Measurements from ENCODE around the gene MSL1. TPM values are rescaled to one million over a fixed set of nuclear protein-coding genes. Genes with fewer than 3 reads are reported as not detected.

MSL1 gene
- total and polyA plus RNA-seq, 2 of the 4 experiments (the other 2 are of a cell fraction): 28.3 to 48.4 TPM

GRCh38 chr17:40150276-40150675 lies 28.5 kb downstream of the MSL1 start:
- H3K4me2 ChIP-seq (ENCODE audit: low read depth, low read length): no peak overlapping the region
- no peak overlapping the region for H2BK5ac ChIP-seq (ENCODE audit: low read depth, low read length, poor library complexity, severe bottlenecking)
- H3K4me3 ChIP-seq (ENCODE audit: insufficient read depth, low read depth, low read length): no peak overlapping the region
- no peak overlapping the region for H2BK120ac ChIP-seq (ENCODE audit: low read depth, low read length)
- H3K9me3 ChIP-seq (ENCODE audit: control insufficient read depth, insufficient read depth, low read length): no peaks in the 10 kb centered on the region
- ChIA-PET CTCF (interaction anchor here (0.9 kb wide), 1 partner anchor 10 kb away, joined by 3 read pairs; the partner anchor contains the start of gene CASC3), POLR2A (ENCODE audit: unreplicated experiment) (no interaction called here)
- no peak overlapping the region for H2AK5ac ChIP-seq (ENCODE audit: low read depth, low read length)
- H3K79me1 ChIP-seq (ENCODE audit: low read depth in 1 of 2, low read length in 2 of 2): peaks cover 32 to 62% of the 10 kb centered on the region in 2 experiments
- H3K36me3 ChIP-seq (ENCODE audit: control insufficient read depth, insufficient read depth, low read length): peaks cover 45% of the 10 kb centered on the region
- no peak overlapping the region for H3K18ac ChIP-seq (ENCODE audit: low read depth, low read length)
- no peak for TF ChIP-seq USF2 (IDR thresholded peaks at IDR 0.05; ENCODE audit: low read depth, low read length)
- no peak for TF ChIP-seq RAD21 (IDR thresholded peaks at IDR 0.05; ENCODE audit: low read length)
- no peak for TF ChIP-seq CEBPB (IDR thresholded peaks at IDR 0.05; ENCODE audit: low read depth, low read length)
- no peak for TF ChIP-seq ELK1 (IDR thresholded peaks at IDR 0.05; ENCODE audit: borderline replicate concordance, low read depth, low read length)
- no peak for TF ChIP-seq SMC3 (IDR thresholded peaks at IDR 0.05; ENCODE audit: low read depth, low read length)
- no peak for TF ChIP-seq FOS (IDR thresholded peaks at IDR 0.05; ENCODE audit: low read depth, low read length)
- TF ChIP-seq RCOR1 (IDR thresholded peaks at IDR 0.05; ENCODE audit: insufficient replicate concordance, low read length): no peak
- no peak for TF ChIP-seq POLR2A (IDR thresholded peaks at IDR 0.05; ENCODE audit: low read depth, low read length)
- no peak for TF ChIP-seq NFE2L2 (IDR thresholded peaks at IDR 0.05; ENCODE audit: low read depth, low read length)
- TF ChIP-seq CHD1 (IDR thresholded peaks at IDR 0.05; ENCODE audit: low read depth, low read length): no peak
- no peak for TF ChIP-seq RFX5 (IDR thresholded peaks at IDR 0.05; ENCODE audit: low read depth, low read length)
- dilution Hi-C loops (cut with HindIII; ENCODE audit: low sequenced_read_pairs, unreplicated experiment) (no loop called here), in situ Hi-C loops (cut with MboI; ENCODE audit: low sequenced_read_pairs) (no loop called here), intact Hi-C loops (cut with micrococcal nuclease) (no loop called here)
- no peak overlapping the region for H3K9ac ChIP-seq (ENCODE audit: low read depth, low read length)
- H3K27ac ChIP-seq (ENCODE audit: insufficient read depth, low read length): no peak overlapping the region
- no peak overlapping the region for H2AK9ac ChIP-seq (replicated peaks; ENCODE audit: low read depth, low read length, poor library complexity)
- H3K27me3 ChIP-seq (ENCODE audit: control insufficient read depth, insufficient read depth, low read length): no peaks in the 10 kb centered on the region
- H4K91ac ChIP-seq (ENCODE audit: insufficient read depth, low read depth, low read length): no peak overlapping the region
- no peak for ATAC-seq (ENCODE audit: low read depth)
- DNase-seq: no peak
- H4K5ac ChIP-seq (ENCODE audit: low read depth, low read length): no peak overlapping the region
- H3K14ac ChIP-seq (replicated peaks; ENCODE audit: low read depth, low read length): no peak overlapping the region
- H2AFZ ChIP-seq (replicated peaks; ENCODE audit: low read length, poor library complexity): no peak overlapping the region
- H3K4ac ChIP-seq (ENCODE audit: low read depth, low read length): no peak overlapping the region
- no peak overlapping the region for H2BK15ac ChIP-seq (ENCODE audit: low read depth, low read length)
- H3K56ac ChIP-seq (ENCODE audit: extremely low read depth, insufficient read depth, low read length): no peak overlapping the region
- BruUV-seq (replicated peaks): no TSS peak
- no peaks in the 10 kb centered on the region for H3K4me1 ChIP-seq (ENCODE audit: control insufficient read depth, insufficient read depth, low read length)
- H3K23ac ChIP-seq (ENCODE audit: low read depth, low read length): no peak overlapping the region
- WGBS, 2 experiments (ENCODE audit: extremely low coverage in 2 of 2, insufficient read length in 1 of 2): 86% methylated on average over 2 of the region's 4 CpGs; no CpG with 5 or more reads in 1 of the 2 experiments
- H4K8ac ChIP-seq (ENCODE audit: low read depth in 2 of 2, low read length in 2 of 2): no peak overlapping the region
- H3K9me1 ChIP-seq (ENCODE audit: insufficient read depth, low read length): peaks cover 8% of the 10 kb centered on the region
- no peak overlapping the region for H2BK20ac ChIP-seq (ENCODE audit: low read depth, low read length)
- peaks cover 16% of the 10 kb centered on the region for H4K20me1 ChIP-seq (ENCODE audit: insufficient read depth, low read length)
